Prostate gland (tissue), 2 donors: Measurements from ENCODE around the gene ADD3.

Experiments
- POLR2A ChIP-seq: fragments of 450-650 bp; IDR thresholded peaks from one replicate; pipeline ENCODE4 v1.6.1; 2016; ENCODE audit warnings: antibody characterized with exemption, mild to moderate bottlenecking
- POLR2AphosphoS5 ChIP-seq: sonication (generic); formaldehyde crosslinking; IDR thresholded peaks from one replicate; pipeline ENCODE4 v1.6.1; 2017; ENCODE audit warnings: antibody characterized with exemption
- TF ChIP-seq, protein P1 (sequence below), 4 experiments: fragments of 200-600 bp in 2 of 4; fragments of 450-650 bp in 2 of 4; sonication (generic) in 2 of 4; IDR thresholded peaks; 1 replicate in 3 of 4; 2 replicates in 1 of 4; pipeline ENCODE4 v1.5.1; 2016 to 2019; ENCODE audit warnings: antibody characterized with exemption in 4 of 4, mild to moderate bottlenecking in 2 of 4, moderate library complexity in 2 of 4

DNA sequence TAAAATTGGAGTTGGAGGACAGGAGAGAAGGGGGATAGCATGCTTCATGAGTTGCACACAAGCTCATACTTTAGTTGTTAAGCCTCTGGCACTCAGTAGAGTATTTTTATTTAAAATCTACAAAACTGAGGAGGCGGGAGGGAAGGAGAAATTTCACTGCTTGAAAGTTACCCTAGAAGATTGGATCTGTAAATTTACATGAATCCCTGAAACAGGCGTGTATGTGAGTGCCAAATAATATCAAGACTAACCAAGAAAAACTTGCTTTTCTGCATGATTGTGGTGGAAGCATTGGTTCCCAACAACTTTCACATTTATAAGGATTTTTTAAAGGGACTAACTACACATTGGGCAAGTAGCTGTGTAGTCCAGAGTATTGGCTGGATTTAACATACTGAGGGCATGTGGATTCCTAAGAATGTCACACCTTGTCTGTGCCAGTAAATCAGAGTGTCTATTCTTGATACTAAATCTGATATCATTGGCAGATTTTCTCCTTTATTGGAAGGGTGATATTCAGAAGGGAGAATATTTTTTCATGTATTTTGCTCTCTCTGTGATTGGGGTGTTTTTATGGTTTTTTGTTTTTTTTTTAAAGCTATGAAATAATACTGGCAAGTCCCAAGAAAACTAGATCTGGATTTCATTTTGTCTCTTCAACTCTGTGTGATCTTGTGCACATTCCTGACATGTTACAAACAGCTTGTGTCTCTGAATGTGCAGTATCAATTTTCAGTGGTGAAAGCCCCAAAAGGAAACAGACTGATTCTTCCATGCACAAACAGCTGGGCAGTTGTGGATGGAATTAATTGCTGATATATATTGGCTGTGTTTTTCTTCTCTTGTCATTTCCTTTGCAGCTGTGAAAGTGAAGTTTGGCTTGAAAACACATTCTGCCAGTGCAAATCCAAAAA, 67.2 kb downstream of the ADD3 start:
- TF ChIP-seq, protein P1, sequence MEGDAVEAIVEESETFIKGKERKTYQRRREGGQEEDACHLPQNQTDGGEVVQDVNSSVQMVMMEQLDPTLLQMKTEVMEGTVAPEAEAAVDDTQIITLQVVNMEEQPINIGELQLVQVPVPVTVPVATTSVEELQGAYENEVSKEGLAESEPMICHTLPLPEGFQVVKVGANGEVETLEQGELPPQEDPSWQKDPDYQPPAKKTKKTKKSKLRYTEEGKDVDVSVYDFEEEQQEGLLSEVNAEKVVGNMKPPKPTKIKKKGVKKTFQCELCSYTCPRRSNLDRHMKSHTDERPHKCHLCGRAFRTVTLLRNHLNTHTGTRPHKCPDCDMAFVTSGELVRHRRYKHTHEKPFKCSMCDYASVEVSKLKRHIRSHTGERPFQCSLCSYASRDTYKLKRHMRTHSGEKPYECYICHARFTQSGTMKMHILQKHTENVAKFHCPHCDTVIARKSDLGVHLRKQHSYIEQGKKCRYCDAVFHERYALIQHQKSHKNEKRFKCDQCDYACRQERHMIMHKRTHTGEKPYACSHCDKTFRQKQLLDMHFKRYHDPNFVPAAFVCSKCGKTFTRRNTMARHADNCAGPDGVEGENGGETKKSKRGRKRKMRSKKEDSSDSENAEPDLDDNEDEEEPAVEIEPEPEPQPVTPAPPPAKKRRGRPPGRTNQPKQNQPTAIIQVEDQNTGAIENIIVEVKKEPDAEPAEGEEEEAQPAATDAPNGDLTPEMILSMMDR (IDR thresholded peaks at IDR 0.05): no peak
- TF ChIP-seq POLR2AphosphoS5: peak; percentile 2
- no peak for TF ChIP-seq POLR2A
